Left renal pelvis (tissue), 4 donors: ENCODE results near the gene CPN1. TPM values are rescaled to one million over a fixed set of nuclear protein-coding genes. Genes with fewer than 3 reads are reported as not detected.
"Not testable (repeated sequence)": the region's sequence is repeated elsewhere in the genome, so short reads cannot be mapped to it uniquely, and the experiment has no call there.

Experiments used
- DNase-seq, 4 donors: peaks; one replicate each; pipeline ENCODE4 v3.0.0-alpha.2; 2013; ENCODE audit warnings: low read depth in 4 of 4, low spot score in 3 of 4
- polyA plus RNA-seq, 4 donors: library from polyadenylated mRNA; unstranded; fragments of 120-200 nt; gene quantifications; one replicate each; pipeline ENCODE4 v1.2.1, GENCODE V29; 2013; ENCODE audit not compliant: insufficient read length in 4 of 4

Gene CPN1
- polyA plus RNA-seq = 1 to 10 TPM in 3 of 4 donors, under 1 TPM in 1; 0.45 to 3.0 (median 2.4) TPM

- DNase-seq = no peak
These were observed at the start of gene CPN1 for GRCh38 chr10:100081075-100082001. CPN1 (minus strand) TSS chr10:100081869; CDS start chr10:100081625, 244 bp downstream.

DNA sequence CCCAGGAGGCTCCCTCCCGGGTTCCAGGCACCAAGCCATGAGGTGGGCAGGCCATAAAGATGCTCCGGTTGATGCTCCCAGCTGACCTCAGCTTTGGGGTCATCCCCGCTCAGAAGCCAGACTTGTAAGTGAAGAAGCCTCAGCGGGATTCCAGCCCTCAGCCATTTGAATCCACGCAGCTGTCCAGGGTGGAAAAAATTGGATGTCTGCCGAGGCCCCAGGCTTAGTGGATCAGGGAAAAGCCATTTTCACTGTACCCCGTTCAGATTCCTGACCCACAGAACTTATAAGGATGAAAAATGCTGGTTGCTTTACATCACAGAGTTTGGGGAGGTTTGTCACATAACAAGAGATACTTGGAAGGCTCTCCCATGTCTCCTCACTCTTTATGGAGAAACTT is 49.2 kb upstream of the CPN1 start:
- peak in 2 of 4 donors; percentile 9 to 20 for DNase-seq

DNA sequence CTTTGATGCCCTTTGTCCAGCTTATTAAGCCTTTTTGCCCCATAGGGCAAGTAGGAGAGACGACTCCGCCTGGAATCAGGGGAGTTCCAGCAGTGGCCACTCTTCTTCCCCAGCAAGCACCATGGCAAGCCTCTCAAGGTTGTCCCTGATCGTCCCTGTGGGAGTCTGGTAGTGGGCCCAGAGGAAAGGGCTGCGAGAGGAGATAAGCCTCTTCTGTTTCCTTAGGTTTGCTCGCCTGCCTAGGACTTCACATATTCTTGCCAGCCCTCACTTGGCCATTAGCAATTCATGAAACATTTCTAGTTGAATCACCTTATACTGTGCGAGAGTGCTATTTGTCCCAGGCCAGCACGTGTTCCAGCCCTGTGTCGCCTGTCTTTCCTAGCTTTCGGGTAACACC is 47.8 kb upstream of the CPN1 start:
- DNase-seq = no peak

DNA sequence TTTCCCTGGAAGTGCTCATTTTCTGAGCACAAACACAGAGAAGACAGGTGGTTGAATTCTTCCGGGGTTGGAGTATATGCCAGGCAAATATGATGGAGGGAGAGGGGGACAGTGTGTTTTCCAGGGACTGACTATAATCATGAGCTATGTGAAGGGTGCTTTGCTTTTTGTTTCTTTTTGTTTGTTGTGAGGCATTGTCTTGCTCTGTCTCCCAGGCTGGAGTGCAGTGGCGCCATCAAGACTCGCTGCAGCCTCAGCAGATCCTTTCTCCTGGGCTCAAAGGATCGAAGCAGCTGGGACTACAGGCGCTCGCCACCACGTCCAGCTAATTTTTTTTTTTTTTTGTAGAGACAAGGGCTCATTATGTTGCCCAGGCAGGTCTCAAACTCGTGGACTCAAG is 47.3 kb upstream of the CPN1 start:
- DNase-seq = no peak

- not testable (repeated sequence) for DNase-seq
These were observed 43.7 kb upstream of the CPN1 start for GRCh38 chr10:100125335-100125734.

- DNase-seq = no peak
These were observed 42.4 kb upstream of the CPN1 start for GRCh38 chr10:100124097-100124496.

DNA sequence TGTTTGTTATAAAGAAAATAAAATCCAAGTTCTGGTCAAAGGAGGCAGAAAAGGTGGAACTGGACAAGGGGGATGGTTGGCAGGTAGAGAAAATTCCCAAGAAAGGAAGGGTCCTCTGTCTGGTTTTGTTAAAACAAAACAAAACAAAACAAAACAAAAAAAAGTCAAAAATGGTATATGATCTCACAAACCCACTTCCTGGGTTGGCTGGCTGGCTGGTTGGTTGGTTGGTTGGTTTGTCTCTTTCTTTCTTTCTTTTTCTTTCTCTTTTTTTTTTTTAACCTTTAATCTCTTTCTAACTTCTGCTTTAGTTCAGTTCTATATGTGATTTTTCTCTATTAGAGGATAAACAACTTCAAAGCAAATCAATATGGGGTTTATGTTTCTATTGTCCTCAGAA is 41.1 kb upstream of the CPN1 start:
- DNase-seq = no peak

DNA sequence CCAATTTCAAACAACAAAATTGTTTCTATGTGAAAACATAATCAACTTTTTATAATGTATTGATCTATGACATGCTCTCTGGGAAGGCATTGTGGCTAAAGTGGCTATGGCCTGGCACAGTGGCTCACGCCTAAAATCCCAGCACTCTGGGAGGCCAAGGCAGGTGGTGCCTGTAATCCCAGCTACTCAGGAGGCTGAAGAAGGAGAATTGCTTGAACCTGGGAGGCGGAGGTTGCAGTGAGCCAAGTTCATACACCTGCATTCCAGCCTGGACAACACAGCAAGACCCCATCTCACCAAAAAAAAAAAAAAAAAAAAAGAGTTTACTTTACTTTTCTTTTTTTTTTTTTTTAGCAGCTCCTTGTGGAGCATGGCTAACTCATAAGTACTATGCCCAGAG is 38.9 kb upstream of the CPN1 start:
- DNase-seq = no peak

GRCh38 chr10:100119726-100120125 is 38.1 kb upstream of the CPN1 start:
- no peak for DNase-seq

- peak in 1 of 4 donors; percentile 9 for DNase-seq
These were observed 33.5 kb upstream of the CPN1 start for GRCh38 chr10:100114976-100115770.

DNA sequence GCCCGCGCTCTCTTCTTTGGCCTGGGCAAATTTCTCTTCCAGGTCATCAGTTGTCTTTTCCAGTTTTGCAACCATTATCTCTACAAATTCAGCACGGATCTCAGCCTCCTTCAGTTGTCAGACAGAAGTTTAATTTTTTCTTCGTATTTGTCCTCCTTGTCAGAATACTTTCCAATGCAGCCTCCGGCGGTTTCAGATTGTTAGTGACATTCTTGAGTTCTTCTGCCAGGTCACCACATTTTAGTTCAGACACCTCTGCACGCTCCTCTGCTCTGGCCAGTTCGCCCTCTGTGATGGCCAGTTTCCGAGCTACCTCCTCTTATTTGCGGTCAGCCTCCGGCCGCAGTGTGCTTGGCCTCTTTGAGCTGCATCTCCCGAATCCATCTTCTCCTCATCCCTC is 32.8 kb upstream of the CPN1 start:
- no peak for DNase-seq

DNA sequence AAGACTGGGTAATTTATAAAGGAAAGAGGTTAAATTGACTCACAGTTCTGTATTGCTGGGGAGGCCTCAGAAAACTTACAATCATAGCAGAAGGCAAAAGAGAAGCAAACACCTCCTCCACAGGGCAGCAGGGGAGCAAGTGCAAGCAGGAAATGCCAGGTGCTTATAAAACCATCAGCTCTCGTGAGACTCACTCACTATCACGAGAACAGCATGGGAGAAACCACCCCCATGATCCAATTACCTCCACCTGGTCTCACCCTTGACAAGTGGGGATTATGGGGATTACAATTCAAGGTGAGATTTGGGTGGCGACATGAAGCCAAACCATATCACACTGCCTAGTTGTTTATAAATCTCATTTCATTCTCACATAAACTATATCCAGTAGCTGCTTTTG is 28.0 kb upstream of the CPN1 start:
- DNase-seq = no peak

GRCh38 chr10:100106865-100107264 is 25.2 kb upstream of the CPN1 start:
- no peak for DNase-seq

DNA sequence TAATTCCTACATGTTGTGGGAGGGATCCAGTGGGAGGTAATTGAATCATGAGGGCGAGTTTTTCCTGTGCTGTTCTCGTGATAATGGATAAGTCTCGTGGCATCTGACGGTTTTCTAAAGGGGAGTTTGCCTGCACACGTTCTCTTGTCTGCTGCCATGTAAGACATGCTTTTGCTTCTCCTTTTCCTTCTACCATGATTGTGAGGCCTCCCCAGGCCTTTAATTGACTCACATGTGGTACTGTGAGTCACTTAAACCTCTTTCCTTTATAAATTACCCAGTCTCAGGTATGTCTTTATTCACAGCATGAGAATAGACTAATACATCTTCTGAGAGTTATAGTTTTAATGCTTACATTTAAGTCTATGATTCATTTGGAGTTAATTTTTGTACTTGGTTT is 22.6 kb upstream of the CPN1 start:
- no peak for DNase-seq

GRCh38 chr10:100103581-100103980 is 21.9 kb upstream of the CPN1 start:
- no peak for DNase-seq

- DNase-seq = no peak
These were observed 19.8 kb upstream of the CPN1 start for GRCh38 chr10:100101192-100102076.

DNA sequence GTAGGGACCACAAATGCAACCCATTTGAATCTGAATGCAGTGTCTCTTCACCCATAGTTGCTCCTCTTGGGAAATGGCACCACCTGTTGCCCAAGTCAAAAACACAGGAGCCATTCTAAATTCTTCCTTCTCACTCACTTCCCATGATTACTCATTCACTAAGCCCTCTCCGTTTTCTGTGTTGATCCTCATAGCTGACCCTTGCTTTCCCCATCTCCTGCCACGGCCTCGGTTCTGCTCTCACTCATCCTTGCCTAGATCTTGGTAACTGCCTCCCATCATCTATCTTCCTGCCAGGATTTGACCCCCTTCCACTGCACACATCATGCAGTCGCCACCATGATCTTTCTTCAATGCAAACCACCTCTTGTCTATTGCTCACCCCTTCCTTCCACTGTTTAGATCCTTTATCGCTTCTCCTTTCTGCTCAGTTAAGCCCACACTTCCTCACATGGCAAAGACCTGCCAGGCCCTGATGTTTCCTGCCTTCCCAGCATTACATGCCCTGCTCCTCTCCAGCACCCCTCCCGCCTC is 19.0 kb upstream of the CPN1 start:
- no peak for DNase-seq

DNA sequence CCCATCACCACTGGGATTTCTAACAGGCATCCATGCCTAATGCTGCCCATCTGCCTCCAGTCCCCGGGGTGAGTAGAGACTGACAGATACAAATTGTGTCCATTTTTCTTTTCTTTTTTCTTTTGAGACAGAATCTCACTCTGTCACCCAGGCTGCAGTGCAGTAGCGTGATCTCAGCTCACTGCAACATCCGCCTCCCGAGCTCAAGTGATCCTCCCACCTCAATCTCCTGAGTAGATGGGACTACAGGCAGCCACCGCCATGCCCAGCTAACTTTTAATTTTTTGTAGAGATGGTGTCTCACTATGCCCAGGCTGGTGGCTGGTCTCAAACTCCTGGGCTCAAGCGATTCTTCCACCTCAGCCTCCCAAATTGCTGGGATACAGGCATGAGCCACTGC is 7.6 kb upstream of the CPN1 start:
- no peak for DNase-seq

DNA sequence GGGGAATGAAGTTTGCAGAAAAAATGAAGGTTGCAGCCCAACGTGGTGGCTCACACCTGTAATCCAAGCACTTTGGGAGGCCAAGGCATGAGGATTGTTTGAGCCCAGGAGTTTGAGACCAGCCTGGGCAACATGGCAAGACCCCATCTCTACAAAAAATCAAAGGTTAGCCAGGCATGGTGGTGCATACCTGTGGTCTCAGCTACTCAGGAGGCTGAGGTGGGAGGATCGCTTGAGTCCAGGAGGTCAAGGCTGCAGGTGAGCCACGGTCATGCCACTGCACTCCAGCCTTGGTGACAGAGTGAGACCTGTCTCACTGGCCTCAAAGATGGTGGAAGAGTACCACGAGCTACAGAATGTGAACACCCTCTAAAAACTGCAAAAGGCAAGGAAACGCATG is 5.0 kb upstream of the CPN1 start:
- not testable (repeated sequence) for DNase-seq

- DNase-seq = no peak
These were observed 3.9 kb upstream of the CPN1 start for GRCh38 chr10:100085596-100085995.
